Stimulated activated CD8-positive, alpha-beta memory T cell treated with anti-CD3 and anti-CD28 coated beads, Interleukin-7, amount 100 ng/mL, for 1 hour (primary cell): ENCODE data around the gene SLC26A11.
A peak's percentile ranks its signal among the peaks of the same experiment; 100 is the strongest.
"Not testable (repeated sequence)": the region's sequence is repeated elsewhere in the genome, so short reads cannot be mapped to it uniquely, and the experiment has no call there.

Experiments
- DNase-seq, 2 donors: peaks; one replicate each; pipeline ENCODE4 v3.0.0-alpha.2; 2020; ENCODE audit warnings: low read depth in 2 of 2

Gene SLC26A11

DNA sequence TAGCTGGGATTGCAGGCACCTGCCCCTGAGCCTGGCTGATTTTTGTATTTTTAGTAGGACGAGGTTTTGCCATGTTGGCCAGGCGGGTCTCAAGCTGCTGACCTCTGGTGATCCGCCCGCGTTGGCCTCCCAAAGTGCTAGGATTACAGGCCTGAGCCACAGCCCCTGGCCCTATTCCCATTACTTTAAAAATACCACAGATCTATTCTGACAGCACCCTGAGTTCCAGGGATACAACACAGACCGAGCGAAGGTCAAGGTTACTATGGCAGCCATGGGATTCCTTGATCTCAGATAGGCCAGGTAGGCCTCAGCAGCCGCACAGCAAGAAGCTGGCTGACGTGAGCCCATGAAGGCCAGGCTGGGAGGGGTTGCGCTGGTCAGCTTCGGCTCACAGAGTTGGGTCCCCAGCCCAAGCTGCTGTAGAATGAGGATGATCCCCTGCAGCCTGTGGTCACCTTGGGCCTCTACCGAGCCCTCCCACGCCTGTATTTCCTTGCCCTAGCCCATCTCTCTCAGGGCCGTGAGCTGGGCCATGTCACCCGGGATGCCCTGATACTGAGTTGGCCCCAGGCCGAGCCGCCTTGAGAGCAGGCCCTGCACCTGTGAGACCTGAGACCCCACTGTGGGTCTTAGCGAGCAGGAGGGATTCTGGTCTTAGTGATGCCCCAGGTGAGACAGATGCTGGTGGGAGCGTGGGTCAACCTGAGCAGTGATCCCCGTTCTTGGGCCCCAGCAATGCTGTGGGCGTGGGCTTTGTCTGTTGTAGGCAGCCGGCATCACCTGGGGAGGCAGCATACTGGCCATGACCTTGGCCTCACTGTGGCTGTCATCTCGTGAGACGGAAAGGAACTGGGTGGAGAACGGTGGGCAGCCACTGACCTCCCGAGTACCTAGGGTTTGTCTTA, 23.6 kb downstream of the SLC26A11 start:
- no peak for DNase-seq

DNA sequence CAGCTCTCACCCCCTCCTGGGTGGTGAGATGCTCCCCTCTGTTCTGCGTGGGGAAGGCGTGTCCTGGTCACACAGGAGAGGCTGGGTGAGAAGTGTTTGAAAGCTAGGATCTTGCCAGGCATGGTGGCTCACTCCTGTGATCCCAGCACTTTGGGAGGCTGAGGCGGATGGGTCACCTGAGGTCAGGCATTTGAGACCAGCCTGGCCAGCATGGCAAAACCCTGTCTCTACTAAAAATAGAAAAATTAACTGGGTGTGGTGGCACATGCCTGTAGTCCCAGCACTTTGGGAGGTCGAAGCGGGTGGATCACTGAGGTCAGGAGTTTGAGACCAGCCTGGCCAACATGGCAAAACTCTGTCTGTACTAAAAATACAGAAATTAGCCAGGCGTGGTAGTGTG, 24.2 kb downstream of the SLC26A11 start:
- not testable (repeated sequence) for DNase-seq

DNA sequence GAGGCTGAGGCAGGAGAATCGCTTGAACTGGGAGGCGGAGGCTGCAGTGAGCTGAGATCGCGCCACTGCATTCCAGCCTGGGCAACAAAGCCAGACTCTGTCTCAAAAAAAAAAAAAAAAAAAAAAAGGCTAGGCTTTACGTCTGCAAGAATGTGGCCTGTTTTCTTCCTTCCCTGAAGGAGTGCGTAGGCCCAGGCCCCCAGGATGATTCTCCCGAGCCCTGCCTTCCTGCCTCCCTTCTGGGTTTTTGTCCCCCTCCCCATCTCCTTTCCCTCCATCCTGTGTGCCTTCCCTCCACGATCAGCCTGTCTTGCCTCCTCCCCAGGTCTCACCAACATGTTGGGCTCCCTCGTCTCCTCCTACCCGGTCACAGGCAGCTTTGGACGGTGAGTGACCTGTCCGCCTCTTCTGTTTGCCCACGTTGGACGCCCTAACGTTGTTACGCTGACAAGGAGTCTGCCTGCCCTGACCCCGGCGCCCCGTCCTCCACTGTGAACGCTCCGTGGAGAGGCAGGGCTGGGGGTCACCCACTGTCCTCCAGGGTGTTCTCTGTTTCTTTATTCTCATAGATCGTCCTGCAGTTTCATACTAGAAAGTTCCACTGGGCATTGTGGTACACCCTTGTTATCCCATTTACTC, 24.8 kb downstream of the SLC26A11 start:
- no peak for DNase-seq

DNA sequence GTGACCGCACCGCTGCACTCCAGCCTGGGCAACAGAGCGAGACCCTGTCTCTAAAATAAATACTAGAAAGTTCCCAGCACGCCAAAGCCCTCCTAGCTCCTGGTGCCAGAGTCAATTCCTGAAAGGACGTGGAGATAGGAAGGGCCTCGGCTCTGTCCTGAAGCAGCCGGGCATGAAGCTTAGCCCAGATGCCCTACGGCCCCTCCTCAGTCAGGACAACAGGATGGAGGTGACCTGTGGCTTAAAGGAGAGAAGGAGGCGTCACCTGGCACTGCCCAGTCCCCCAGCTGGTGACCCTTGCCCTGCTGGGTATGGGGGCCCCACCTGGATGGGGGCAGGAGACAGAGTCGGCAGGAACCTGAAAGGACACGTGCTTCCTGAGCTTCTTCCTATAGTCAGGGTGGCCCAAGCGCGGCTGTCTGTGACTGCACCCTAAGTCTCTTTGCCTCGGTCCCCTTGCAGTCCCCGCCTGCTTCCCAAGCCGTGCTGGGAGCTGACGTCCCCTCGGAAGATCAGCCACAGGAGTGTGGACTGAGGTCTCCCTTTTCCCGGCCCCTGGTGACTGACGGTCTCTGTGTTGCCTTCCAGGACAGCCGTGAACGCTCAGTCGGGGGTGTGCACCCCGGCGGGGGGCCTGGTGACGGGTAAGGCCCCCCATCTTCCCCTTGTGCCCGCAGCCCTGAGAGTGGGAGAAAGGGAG, 25.5 kb downstream of the SLC26A11 start:
- DNase-seq, result no peak

DNA sequence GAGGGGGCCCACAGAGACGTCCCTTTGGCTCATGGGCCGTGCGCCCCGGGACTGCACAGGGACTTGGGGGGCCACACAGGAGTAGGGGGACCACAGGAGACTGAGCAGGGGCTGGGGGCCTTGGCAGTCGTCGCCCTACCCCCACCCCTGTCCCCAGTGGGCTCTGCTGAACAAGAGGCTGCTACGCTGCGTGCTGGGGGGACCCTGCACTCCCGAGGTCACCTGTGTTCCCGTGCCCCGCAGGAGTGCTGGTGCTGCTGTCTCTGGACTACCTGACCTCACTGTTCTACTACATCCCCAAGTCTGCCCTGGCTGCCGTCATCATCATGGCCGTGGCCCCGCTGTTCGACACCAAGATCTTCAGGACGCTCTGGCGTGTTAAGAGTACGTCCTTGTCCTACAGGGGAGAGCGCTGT, 26.0 kb downstream of the SLC26A11 start:
- no peak for DNase-seq

DNA sequence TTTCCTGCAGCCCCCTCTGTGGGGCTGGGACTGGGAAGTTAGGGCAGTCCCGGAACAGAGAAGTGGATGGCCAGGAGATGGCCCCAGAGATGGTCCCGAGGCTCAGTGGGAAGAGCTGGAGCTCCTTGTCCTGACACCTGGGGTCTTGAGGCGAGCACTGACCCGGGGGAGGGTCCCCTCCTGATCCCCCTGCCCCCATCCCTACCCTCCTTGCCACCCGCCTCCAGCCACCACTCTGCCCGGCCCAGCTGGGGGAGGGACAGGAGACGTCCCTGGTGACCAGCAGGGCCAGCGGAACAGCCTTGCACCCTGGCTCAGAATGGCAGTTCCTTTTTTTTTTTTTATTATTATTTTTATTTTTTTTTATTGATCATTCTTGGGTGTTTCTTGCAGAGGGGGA, 26.5 kb downstream of the SLC26A11 start:
- no peak for DNase-seq

DNA sequence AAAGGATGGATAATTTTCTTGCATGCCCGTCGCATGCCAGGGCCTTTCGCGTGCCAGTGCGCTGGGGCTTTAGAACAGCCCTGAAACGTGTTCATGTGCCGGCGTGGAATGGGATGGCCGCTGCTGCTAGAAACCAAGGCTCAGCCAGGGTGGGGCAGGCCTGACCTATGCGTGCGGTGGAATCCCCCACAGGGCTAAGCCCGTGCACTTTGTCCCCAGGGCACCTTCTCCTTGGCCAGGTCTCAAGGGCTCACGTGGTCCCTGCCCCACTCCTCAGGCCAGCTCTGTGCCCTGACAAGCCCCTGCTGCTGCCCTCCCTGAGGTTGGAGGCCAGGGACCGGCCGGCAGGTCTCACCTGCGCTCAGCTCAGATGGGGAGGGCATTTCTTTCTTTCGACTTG, 27.3 kb downstream of the SLC26A11 start:
- DNase-seq, result no peak

DNA sequence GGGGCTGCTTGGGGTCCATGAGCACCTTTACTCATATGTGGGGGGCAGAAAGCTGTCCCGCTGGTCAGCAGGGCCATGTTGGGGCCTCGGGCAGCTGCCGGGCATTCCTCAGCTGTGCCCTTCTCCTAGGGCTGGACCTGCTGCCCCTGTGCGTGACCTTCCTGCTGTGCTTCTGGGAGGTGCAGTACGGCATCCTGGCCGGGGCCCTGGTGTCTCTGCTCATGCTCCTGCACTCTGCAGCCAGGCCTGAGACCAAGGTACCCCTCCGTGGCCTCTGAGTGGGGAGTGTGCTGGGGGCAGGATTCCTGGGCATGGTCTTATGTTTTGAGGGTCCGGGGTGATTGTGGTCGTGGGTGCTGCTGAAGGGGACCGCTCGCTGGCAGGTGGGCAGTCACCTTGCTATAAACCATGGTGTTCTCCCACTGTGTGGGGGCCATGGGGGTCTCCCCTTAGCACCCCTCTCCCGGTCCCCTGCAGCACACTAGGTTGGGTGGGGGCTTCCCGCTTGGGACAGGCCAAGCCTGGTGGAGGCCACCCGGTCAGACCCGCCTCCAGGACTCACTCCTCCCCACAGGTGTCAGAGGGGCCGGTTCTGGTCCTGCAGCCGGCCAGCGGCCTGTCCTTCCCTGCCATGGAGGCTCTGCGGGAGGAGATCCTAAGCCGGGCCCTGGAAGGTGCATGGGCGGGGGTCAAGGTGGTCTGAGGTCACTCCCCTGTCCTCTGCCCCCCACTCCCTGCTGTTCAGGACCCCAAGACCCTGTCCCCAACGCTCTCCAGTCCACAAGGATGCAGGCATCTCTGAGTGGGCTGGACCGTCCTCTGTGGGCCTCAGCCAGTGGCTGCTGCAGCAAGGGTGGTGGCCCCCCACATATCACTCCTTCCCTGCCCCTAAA, 28.0 kb downstream of the SLC26A11 start:
- no peak for DNase-seq

DNA sequence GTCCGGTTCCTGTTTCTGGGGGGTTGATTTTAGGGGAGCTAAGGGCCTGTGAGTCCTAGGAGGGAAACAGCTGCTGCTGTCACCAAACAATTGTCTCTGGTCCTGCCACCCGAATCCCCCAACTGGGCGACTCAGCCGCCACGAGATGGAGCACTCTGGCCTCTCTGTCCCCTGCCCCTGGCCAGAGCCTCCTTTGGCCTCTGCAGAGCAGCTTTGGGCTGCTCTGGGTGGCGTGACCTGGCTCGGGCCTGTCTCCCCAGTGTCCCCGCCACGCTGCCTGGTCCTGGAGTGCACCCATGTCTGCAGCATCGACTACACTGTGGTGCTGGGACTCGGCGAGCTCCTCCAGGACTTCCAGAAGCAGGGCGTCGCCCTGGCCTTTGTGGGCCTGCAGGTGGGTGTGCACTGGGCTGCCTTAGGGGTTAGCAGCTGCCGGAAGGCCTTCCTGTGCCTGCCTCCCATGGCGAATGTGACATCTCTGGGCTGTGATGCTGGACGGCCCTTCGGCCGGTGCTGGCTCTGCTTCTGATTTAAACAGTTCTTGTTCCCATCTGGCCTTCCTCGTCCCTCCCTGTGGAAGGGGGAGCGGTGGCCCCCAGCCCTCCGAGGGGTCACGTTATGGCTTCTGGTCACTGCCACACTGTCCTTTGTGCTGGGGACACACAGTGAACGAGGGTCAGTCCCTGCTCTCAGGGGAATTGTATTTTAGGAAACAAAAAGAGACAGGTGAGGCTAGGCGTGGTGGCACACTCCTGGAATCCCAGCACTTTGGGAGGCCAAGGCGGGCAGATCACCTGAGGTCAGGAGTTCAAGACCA, 28.9 kb downstream of the SLC26A11 start:
- no peak for DNase-seq

DNA sequence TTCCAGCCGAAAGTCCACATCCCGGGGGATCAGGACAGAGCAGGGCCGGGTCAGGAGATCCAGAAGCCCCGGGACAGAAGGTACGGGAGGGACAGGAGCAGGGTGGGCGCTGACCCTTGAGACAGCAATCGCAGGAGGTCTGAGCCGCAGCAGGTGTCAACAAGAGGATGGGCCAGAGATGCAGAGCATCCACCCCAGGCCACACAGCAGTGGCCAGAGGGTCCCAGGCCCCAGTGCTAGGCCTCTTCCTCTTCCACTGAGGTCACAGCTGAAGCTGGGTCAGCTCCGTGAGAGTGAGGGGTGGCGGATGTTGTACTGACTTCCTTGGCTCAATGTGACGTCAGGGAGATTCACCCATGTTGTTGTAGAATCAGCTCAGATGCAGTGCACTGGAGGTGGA, 31.7 kb downstream of the SLC26A11 start:
- DNase-seq, result no peak

DNA sequence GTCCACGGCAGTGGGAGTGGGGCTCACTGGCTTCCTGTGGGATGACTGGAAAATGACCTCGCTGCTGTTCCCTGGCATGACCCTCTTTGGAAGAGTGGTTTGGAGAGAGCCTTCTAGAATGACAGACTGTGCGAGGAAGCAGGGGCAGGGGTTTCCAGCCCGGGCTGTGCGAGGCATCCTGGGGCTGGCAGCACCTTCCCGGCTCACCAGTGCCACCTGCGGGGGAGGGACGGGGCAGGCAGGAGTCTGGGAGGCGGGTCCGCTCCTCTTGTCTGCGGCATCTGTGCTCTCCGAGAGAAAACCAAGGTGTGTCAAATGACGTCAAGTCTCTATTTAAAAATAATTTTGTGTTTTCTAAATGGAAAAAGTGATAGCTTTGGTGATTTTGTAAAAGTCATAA, 32.6 kb downstream of the SLC26A11 start:
- peak; percentile 68 to 71 for DNase-seq

DNA sequence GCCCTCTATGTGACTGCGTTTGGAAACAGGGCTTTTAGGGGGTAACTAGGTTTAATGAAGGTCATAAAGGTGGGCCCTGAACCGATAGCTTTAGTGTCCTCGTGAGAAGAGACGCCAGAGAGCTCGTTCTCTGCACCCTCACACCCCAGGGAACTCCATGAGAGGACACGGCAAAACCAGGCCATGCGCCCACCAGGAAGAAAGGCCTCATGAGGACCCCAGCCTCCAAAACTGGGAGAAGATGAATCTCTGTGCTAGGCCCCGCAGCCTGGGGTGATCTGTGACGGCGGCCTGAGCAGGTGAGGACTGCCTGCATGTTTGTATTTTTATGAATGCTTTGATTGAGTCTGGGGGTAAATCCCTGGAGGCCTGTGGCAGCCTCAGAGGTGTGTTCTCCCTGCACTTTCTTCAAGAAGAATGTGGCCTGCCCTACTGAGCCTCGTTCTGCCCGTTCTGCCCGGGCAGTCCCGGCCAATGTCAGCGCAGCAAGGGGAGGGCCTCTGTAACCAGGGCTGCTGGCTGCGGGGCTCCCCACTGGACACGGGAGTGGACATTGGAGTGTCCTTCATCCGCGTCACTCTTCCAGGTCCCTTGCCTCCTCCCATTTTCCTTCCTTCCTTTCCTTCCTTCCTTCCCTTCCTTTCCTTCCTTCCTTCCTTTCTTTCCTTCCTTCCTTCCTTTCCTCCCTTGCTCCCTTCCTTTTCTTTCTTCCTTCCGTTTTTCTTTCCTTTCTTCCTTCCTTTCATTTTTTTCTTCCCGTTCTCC, 33.6 kb downstream of the SLC26A11 start:
- no peak for DNase-seq

DNA sequence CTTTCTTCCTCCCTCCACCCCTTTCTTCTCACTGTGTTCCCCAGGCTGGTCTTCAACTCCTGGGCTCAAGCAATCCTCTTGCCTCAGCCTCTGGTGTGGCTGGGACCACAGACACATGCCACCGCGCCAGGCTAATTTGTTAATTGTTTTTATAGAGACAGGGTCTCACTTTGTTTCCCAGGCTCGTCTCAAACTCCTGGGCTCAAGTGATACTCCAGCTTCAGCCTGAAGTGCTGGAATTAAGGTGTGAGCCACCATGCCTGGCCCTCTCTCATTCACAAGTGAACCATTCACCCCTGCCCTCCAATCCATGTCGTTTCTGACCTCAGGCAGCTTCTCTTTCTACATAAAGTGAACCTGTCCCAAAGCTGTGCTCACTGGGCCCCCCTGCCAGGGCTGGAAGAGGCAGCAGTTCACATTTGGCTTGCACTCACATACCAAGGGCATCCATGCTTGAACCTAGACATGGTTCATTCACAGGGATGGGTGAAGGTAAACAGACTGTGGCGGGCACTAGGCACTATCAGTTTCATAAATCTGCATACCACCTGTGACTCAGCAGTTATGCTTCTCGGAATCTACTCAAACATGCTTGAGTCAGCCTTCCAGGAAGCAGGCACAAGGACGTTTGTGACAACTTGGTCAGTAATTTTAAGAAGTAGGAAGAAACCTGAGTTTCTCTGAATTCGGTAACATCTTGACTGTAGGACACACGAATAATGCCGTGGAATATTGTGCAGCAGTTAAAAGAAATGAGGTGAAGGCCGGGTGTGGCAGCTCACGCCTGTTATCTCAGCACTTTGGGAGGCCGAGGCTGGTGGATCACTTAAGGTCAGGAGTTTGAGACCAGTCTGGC, 34.4 kb downstream of the SLC26A11 start:
- DNase-seq, result peak in 1 of 2 donors; percentile 29

DNA sequence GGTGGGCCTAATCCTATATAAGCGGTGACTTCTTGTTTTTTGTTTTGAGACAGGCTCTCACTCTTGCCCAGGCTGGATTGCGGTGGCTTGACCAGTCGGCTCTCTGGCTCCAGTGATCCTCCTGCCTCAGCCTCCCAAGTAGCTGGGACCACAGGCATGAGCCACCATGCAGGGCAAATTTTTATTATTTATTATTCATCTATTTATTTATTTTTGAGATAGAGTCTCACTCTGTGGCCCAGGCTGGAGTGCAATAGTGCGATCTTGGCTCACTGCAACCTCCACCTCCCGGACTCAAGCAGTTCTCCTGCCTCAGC, 35.8 kb downstream of the SLC26A11 start:
- no peak for DNase-seq

DNA sequence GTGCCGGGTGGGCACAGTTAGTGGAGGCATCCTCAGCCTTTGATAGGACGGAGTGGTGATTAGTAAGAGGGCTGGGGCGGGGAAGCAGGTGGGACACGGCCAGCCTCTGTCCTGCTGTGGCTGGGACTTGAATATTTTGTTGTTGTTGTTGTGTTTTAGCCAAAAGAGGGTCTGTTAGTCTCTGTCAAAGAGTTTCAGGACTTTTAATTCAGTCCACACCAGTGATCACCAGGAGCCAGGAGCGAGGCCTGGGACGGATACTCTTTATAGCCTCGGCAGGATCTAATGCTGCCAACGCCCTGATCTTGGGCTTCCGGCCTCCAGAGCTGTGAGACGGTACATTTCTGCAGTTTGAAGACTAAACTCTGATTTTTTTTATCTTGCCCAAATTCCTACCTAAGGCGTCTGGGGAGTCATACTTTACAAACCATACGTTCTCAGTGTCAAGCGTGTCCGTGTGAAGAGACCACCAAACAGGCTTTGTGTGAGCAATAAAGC, 37.5 kb downstream of the SLC26A11 start:
- no peak for DNase-seq

DNA sequence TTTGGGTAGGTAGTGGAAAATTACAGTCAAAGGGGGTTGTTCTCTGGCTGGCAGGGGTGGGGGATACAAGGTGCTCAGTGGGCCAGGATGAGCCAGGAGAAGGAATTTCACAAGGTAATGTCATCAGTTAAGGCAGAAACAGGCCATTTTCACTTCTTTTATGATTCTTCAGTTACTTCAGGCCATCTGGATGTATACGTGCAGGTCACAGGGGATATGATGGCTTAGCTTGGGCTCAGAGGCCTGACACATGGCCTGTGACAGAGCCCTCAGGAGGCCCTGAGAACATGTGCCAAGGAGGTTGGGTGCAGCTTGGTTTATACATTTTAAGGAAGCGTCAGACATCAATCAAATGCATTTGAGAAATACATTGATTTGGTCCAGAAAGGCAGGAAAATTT, 38.1 kb downstream of the SLC26A11 start:
- not testable (repeated sequence) for DNase-seq

DNA sequence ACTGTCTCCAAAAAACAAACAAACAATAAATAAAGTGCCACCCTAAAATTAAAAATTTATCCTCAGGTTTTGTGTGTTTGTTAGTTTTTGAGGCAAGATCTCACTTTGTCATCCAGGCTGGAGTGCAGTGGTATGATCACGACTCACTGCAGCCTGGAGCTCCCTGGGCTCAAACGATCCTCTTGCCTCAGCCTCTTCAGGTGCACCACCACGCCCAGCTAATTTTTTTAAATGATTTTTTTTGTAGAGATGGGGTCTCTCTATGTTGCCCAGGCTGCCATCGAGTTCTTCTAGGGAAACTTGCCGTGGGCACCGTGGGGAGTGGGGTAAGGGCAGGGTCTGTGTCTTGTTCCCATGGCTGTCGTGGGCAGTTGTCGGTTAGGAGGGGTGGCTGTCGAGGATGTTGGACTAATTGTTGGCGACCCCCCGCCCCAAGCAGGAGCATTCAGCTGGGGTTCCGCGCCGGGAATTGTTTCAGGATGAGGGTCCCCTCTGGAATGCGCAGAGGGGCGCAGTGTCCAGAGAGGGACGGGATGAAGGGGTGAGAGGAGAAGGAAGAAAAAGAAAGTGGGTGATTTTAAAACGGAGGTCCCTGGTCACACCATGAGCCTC, 39.3 kb downstream of the SLC26A11 start:
- no peak for DNase-seq

DNA sequence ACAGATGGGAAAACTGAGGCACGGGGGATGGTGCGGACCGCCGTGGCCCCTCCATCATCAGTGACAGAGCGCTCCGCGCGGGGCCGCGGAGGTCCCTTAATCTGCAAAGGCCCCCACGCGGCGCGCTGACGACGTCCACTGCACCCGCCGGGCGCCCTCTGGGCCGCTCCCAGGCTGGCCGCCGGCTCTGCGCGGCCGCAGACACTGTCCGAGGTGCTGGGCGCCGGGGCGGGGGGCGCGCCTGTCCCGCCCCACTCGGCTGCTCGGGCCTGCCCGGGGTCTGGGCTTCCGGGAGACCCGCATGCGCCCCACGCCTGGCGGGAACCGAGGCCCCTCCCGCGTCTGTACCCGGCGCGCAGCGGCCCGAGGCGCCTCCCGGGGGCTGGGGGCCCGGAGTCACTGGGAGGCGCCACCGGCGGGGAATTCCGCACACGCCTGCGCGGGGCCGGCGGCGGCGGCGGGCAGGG, 39.9 kb downstream of the SLC26A11 start:
- DNase-seq, result peak in 1 of 2 donors; percentile 51
